HG03575 (cell line): ENCODE data around the gene CENPI.
"Not testable (repeated sequence)": the region's sequence is repeated elsewhere in the genome, so short reads cannot be mapped to it uniquely, and the experiment has no call there.

Source experiments
- ATAC-seq: cut with Tn5 transposase; IDR thresholded peaks from one replicate; pipeline ENCODE4 v1.9.1; 2021; ENCODE audit not compliant: unreplicated experiment, insufficient number of reproducible peaks, low FRiP score; ENCODE audit errors: extremely low read depth

Gene CENPI, protein sequence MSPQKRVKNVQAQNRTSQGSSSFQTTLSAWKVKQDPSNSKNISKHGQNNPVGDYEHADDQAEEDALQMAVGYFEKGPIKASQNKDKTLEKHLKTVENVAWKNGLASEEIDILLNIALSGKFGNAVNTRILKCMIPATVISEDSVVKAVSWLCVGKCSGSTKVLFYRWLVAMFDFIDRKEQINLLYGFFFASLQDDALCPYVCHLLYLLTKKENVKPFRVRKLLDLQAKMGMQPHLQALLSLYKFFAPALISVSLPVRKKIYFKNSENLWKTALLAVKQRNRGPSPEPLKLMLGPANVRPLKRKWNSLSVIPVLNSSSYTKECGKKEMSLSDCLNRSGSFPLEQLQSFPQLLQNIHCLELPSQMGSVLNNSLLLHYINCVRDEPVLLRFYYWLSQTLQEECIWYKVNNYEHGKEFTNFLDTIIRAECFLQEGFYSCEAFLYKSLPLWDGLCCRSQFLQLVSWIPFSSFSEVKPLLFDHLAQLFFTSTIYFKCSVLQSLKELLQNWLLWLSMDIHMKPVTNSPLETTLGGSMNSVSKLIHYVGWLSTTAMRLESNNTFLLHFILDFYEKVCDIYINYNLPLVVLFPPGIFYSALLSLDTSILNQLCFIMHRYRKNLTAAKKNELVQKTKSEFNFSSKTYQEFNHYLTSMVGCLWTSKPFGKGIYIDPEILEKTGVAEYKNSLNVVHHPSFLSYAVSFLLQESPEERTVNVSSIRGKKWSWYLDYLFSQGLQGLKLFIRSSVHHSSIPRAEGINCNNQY

DNA sequence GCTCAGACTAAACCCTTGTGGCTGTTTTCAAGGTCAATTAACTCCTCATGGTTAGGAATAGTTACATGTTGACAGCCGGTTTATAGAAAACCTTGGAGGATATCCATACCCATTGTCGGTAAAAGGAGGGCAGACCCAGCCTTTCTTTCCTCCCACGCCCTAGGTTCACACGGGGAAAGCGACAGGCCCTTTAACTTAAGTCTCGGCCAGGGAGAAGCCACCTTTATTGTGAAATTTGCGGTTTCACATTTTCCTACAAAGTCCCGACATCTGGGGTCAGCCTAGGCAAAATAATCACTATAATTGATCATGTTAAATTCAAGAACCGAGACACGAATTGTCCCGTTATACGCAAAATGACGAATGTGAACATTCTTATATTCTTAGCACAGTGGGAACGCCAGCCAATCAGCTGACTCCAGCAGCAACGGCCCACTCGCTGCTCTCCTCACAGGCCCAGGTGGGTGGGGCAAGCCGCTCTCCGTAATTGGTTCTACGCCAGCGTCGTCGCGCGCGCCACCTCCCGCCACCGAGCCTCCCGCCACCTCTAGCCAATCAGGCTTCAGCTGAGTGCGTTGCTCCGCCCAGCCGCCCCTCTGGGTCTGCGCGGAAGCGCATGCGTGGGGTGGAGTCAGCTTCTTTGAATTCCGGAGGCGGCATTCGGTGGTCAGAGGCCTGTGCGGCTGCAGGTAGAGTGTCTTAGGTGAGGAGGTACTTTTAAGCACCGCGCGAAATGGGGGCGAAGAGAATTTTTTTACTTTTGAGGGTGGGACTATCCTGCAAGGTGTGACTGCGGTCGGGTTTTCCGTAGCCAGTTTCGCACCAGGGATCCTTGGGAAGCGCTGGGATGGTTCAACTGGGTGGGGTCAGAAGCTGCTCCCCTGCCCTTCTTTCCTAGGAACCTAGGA lies at the start of gene CENPI:
Gene CENPI, plus strand, starts transcription at position 659 of the 908 bp plus-strand sequence. CDS start 2,867 bp downstream, outside the sequence.
- ATAC-seq, result peak; percentile 87

DNA sequence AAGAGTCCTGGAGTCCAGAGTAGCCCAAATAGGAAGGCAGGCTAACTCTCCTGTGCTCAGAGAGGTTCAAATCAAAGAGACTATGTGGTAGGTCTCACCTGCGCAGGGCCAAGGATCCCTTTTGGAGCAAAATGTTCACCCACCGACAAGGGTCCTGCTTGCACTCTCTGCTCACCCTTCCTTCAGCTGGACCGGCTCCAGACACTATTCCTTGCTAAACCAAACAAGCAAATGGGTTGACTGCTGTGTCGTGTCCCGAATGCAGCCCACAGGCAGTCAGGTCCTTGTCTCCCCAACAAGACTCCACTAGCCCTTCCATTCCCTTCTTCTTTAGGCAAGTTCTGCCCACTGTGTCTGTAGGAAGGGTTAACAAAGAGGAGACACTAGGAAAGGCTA lies 46.9 kb upstream of the CENPI start:
- ATAC-seq, result no peak

DNA sequence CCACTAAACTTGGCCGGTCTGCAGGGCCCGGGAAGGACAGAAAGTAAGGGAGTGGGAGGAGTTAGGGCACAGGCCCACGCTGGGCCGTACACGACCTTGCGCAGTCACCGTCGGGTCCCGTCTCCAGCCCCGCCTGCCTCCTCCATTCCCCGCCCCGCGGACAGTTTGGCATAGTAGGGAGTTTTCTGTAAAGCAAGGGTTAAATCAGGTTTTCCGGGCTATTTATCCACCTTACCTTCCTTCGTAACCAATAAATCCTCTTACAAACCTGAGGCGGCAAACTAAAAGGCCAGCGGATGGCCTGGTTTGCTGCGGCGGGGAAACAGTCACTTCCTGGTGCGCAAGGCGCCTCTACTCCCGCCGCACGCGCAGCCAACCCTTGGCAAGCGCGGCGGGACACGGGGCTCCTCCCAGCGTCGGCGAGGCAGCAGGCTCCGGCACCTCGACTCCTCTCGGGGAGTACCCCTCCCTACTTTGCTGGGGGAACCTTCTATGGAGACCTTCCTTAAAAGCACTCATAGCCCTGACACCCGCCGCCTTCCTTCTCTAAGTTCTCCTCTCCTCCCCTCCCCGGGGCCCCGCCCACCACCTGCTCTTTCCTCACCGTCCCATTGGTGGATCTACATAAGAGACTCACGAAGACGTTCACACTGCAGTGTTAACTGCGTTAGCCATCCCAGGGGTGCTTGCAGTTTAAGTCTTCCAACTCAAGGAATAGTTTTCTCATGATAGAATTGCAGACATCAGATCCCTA lies 46.3 kb upstream of the CENPI start, which contains the start of gene TRMT2B:
Gene TRMT2B, minus strand, starts transcription at position 563 of the 754 bp plus-strand sequence. CDS start 9,822 bp downstream, outside the sequence.
- peak; percentile 51 for ATAC-seq

GRCh38 chrX:101056551-101056950 lies 41.5 kb upstream of the CENPI start:
- not testable (repeated sequence) for ATAC-seq

DNA sequence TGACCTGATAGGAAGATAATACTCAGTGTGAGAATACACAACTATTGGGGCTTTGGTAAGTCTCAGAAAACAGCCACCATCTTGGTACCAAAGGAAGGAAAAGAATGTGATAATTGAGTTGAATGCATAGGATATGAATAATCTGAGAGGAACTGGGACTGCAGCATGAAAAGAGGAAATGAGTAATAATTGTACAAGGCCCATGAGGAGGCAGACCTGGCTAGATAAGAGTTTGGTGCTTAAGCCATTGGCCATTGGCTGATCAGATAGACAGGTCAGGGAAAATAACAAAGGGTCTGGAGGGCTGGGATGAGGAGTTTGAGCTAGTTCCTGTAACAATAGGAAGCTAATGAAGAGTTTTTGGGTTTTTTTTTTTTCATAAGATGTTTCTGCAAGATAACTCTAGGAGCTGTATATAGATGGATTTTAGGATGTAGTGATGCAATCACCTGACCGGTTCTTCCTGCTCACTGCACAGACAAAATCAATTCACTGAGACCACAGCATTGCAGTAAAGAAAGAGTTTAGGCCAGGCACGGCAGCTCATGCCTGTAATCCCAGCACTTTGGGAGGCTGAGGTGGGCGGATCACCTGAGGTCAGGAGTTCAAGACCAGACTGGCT lies 40.8 kb upstream of the CENPI start:
- peak; percentile 76 for ATAC-seq

DNA sequence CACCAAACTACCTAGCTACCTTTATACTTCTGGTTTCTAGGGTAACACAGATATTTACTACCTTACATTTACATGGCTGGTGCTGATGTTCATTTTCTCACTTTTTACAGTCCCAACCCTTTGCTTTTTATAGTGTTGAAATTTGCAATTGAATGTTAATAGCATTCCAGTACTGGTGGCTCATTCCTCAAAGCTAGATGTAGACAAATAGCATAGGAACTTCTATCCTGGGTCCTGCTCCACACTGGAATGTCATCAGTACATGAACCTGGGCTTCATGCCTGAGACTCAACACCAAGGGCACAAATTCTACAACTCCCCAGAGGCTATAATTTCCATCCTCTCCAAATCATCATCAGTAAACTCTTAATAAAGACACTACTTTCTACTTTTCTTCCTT lies 35.8 kb upstream of the CENPI start:
- ATAC-seq, result no peak

- no peak for ATAC-seq
Measured at GRCh38 chrX:101071582-101071981, 26.4 kb upstream of the CENPI start.

GRCh38 chrX:101078716-101079598 lies 19.0 kb upstream of the CENPI start, which contains the start of gene TMEM35A:
TSS of gene TMEM35A (plus strand) at chrX:101078879. CDS start at chrX:101079003, 124 bp downstream.
- no peak for ATAC-seq

GRCh38 chrX:101079736-101080270 lies 18.2 kb upstream of the CENPI start:
- no peak for ATAC-seq

DNA sequence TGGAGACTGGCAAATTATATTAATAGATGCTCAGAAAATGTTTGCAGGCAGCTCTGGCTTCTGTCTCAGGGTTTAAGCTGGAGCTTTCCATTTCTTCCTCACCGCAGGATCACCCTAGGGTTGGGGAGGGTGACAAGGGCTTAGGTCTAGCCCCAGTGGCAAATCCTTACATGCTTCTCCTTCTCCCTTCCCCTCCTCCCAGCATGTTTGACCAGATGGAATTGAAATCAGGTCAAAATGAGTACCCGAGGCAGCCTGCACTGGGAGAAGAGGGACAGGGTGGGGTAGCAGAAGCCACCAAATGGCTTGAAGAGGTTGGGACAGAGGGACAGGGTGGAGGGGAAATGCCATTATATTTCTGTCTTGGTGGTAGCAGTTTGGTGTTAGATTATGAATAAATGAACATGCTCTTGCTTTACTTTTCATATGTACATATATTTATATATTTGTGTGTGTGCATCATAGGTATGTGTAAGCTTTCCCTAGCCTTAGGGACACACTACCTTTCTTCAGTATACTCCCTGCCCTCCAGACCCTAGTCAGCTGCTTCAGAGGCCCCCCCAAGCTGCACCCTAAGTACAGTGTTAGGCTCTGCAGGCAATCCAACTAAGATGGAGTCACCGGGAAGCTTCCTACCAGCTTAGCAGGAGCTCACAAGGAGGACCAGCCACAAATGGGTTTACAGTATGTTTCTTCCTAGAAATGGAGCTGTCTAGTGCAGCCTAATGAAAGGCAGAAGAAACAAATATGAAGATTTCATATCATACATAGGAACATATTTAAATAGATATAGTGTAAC lies 17.5 kb upstream of the CENPI start:
- no peak for ATAC-seq

GRCh38 chrX:101081231-101081630 lies 16.8 kb upstream of the CENPI start:
- no peak for ATAC-seq

- ATAC-seq, result no peak
Measured at GRCh38 chrX:101091817-101092216, 6.2 kb upstream of the CENPI start.

DNA sequence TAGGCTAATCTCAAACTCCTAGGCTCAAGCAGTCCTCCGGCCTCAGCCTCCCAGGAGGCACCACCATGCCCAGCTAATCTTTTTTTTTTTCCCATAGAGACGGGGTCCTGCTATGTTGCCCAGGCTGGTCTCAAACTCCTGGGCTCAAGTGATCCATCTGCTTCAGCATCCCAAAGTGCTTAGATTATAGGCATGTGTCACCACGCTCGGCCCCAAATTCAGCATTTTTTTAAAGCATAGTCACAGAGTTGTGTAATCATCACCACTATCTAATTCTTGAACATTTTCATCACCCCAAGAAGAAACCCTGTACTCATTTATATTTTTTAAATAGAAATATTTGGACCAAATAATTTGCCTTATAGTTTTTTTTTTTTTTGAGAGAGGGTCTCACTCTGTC lies 10.3 kb downstream of the CENPI start:
- ATAC-seq, result no peak

- no peak for ATAC-seq
Measured at GRCh38 chrX:101117701-101118100, 19.7 kb downstream of the CENPI start.

- no peak for ATAC-seq
Measured at GRCh38 chrX:101136235-101136634, 38.2 kb downstream of the CENPI start.
